GM19240 (cell line): ENCODE results near the gene ENTPD3.

Experiments
- DNase-seq: peaks from one replicate; pipeline ENCODE4 v3.0.0; 2011; ENCODE audit warnings: low spot score; ENCODE audit not compliant: insufficient read length

Gene ENTPD3

GRCh38 chr3:40404591-40405198 is 17.7 kb downstream of the ENTPD3 start:
- DNase-seq: no peak

- DNase-seq: no peak
These were observed 20.0 kb downstream of the ENTPD3 start for GRCh38 chr3:40407007-40407406.

DNA sequence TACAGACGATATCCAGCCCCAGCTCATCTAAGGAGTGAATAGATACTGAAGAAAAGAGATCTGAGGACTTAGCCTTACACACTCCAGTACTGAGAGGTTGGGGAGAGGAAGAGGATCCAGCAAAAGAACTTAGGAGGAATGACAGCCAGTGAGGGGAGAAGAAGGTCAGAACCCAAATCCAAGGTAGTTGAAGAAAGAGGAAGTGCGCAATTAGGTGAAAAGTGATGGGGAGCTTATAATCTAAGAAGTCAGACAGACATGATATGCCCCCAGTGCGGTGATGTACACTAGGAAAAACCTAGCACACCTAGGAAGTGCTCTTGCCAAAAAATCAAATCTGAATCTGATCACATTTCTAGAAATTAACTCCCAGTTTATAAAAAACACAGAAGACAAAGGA is 20.6 kb downstream of the ENTPD3 start:
- DNase-seq: no peak

DNA sequence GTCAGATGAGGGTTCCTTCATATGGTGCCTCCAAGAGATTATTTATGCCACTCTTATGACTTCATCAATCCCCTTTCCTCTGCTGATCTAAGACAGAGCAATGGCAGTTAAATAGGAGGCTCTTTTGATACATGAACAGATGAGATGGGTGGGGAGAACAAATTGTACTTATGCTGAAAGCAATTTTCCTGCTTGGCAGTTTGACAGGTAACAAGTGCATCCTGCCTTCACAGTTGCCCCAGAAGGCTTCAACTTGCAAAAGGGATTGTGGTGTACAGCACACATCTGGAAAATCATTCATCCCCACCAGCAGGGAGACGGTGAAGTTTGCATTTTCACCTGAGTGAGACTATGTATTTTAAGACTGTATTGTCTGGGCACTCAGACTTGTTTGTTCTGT is 27.3 kb downstream of the ENTPD3 start:
- no peak for DNase-seq

GRCh38 chr3:40417845-40418543 is 31.0 kb downstream of the ENTPD3 start:
- no peak for DNase-seq

GRCh38 chr3:40422861-40423260 is 35.9 kb downstream of the ENTPD3 start:
- no peak for DNase-seq

GRCh38 chr3:40427045-40427669 is 40.2 kb downstream of the ENTPD3 start:
- no peak for DNase-seq

DNA sequence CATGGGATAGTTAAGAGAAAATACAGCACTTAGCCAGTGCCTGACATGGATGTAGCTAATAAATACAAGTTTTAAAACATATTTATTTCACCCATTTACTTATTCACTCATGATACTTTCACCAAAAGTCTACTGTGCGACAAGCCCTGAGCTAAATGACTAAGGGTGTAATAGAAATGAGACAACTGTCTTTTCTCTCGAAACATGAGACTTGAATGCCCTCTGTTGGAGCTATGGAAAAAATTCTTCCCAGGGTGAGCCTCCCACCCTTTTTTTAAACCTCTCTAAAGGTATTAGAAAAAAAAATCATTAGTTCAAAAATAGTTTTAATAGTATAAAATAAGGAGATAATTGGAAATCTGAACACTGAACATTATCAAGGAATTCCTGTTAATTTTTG is 45.8 kb downstream of the ENTPD3 start:
- DNase-seq: no peak

GRCh38 chr3:40437889-40438288 is 50.9 kb downstream of the ENTPD3 start:
- DNase-seq: no peak

- DNase-seq: no peak
These were observed 58.1 kb downstream of the ENTPD3 start for GRCh38 chr3:40445062-40445461.

GRCh38 chr3:40445880-40446279 is 58.9 kb downstream of the ENTPD3 start:
- DNase-seq: no peak

DNA sequence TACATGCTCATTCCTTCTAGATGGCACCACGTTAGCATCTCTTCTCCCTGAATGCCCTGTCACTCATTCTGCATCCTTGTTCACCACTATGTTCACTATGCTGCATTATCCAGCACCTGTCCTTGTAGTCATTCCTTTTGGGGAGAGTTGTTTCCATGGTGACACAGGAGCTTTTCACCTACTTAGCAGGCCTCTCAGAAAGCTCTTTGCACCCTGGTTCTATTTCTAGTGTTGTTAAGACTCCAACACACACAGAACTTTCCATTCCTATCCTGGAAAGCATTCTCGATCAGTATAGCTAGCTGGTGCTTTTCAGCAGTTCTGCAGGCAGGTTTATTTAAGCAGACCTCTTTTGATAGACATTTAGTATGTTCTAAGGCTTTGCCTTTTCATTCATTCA is 63.5 kb downstream of the ENTPD3 start:
- no peak for DNase-seq

DNA sequence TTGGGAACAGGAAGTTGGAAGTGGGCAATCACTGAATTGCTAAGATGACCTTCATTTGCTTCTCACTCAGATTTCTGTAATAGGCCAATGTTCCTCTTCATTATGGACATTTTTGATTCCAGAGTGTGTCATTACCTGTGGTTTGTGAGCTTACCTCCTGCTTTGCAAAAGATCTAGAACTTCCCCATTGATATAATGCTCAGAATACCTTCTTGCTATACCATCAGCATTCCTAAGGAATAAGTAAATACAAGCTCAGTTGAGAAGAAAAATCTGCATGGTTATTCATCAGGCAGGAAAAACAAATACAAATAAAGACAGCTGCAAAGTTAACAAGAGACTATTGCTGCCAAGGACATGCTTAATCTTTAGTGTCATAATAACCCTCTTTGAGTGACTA is 64.6 kb downstream of the ENTPD3 start:
- DNase-seq: no peak

- no peak for DNase-seq
These were observed 65.1 kb downstream of the ENTPD3 start for GRCh38 chr3:40452057-40452456.

- DNase-seq: no peak
These were observed 65.5 kb downstream of the ENTPD3 start for GRCh38 chr3:40452562-40452875.

GRCh38 chr3:40452876-40453730 is 66.1 kb downstream of the ENTPD3 start:
- DNase-seq: peak; percentile 95

DNA sequence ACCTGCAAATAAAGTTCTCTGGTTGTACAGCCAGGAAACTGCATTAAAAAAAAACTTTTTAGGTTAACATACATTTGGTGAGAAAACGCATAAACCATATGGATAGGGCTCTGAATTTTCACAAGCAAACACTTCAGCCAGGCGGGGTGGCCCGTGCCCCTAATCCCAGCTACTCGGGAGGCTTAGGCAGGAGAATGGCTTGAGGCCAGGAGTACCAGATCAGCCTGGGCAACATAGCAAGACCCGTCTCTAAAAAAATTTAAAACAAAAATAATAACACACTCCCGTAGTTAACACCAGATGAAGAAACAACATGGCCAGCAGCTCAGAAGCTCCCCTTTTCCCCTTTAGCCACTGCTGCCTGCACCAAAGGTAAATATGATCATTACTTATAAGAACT is 66.9 kb downstream of the ENTPD3 start:
- DNase-seq: no peak

DNA sequence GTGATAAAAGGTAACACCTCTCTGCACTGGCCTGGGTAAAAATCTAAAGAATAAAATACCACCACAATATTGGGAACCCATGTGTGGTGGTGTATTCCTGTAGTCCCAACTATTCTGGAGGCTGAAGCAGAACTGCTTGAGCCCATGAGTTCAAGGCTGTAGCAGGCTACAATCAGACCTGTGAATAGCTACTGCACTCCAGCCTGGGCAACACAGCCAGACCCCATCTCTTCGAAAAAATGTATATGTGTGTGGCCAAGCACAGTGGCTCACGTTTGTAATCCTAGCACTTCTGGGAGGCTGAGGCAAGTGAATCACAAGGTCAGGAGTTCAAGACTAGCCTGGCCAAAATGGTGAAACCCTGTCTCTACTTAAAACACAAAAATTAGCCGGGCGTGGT is 68.3 kb downstream of the ENTPD3 start:
- DNase-seq: no peak

- no peak for DNase-seq
These were observed 69.4 kb downstream of the ENTPD3 start for GRCh38 chr3:40456279-40456939.

DNA sequence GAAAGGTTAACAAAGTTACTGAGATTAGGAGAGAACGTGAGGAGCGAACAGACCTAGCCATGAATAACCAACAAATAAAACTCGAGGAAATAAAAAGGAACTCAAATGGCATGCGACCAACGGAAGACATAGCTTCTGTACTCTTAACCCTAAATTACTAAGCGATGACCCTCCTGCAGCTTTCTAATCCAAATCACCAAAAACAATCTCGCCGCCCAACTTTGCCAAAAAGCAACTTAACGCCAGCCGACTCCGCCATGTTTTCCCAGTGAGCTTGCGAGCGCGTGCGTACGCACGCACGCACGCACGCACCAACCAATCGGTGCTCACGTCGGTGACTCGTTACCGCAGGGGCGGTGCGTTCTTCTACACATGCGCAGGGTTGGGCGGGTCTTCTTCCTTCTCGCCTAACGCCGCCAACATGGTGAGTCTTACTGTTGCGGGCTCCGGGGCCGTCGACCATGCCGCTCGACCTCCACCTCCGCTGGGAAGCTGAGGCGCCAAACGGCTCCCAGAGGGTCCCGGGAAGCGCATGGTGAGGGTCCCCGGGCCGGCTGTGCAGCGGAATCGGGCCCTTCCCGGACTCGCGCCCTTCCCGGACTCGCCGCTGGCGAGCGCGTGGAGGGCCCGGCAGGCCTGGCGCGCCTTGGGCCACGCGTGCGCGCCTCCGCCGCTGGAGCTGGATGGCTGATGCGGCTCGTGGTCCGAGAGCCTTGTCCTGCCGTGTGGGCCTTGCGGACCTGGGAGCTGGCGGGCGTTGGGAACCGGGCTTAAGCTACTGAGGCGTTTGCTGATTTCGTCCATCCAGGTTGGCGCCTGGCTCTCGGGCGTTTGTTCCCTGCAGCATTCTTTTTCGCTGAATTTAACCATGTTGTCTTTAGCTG is 70.2 kb downstream of the ENTPD3 start, which contains the start of gene RPL14:
Gene RPL14, plus strand, starts transcription at position 400 of the 884 bp plus-strand sequence. Its CDS starts 133 bp downstream, at position 533.
- peak; percentile 33 for DNase-seq
